Retinal pigment epithelial cell (primary cell): ENCODE results near the gene SH3YL1.

Experiments used
- DNase-seq: peaks from one replicate; pipeline ENCODE4 v3.0.0-alpha.2; 2010; ENCODE audit warnings: low read depth
- H3K4me3 ChIP-seq: 2 replicates; pipeline ENCODE4 v1.5.1; 2011; ENCODE audit warnings: mild to moderate bottlenecking, low read length, control low read depth, moderate library complexity
- TF ChIP-seq, protein P1 (sequence below): conservative IDR thresholded peaks from 2 replicates; pipeline ENCODE4 v1.5.1; 2011; ENCODE audit warnings: low read depth, low read length, control low read depth, inconsistent platforms

SH3YL1 gene

DNA sequence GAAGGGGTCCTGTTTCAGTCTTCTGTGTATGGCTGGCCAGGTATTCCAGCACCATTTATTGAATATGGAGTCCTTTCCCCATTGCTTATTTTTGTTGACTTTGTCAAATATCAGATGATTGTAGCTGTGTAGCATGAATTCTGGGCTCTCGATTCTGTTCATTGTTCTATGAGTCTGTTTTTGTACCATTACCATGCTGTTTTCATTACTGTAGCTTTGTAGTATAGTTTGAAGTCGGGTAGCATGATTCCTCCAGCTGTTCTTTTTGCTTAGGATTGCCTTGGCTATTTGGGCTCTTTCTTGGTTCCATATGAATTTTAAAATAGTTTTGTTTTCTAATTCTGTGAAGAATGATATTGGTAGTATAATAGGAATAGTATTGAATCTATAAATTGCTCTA is 6.0 kb downstream of the SH3YL1 start:
- no peak for DNase-seq
- TF ChIP-seq, protein P1, sequence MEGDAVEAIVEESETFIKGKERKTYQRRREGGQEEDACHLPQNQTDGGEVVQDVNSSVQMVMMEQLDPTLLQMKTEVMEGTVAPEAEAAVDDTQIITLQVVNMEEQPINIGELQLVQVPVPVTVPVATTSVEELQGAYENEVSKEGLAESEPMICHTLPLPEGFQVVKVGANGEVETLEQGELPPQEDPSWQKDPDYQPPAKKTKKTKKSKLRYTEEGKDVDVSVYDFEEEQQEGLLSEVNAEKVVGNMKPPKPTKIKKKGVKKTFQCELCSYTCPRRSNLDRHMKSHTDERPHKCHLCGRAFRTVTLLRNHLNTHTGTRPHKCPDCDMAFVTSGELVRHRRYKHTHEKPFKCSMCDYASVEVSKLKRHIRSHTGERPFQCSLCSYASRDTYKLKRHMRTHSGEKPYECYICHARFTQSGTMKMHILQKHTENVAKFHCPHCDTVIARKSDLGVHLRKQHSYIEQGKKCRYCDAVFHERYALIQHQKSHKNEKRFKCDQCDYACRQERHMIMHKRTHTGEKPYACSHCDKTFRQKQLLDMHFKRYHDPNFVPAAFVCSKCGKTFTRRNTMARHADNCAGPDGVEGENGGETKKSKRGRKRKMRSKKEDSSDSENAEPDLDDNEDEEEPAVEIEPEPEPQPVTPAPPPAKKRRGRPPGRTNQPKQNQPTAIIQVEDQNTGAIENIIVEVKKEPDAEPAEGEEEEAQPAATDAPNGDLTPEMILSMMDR = no peak
- H3K4me3 ChIP-seq = no peak overlapping the region

DNA sequence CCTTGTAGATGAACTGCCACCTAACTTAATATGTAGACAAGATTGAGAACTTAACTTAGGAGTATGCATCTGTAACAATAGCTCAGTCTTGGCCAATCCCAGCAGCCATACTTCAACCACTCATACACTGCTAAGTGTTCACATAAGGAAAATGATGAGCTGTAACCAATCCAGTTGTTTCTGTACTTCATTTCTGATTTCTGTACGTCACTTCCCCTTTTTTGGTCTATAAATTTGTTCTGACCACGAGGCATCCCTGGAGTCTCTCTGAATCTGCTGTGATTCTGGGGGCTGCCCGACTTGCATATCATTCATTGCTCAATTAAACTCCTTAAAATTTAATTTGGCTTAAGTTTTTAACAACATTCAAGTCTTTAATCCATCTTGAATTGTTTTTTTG is 6.4 kb downstream of the SH3YL1 start:
- DNase-seq = no peak
- TF ChIP-seq, protein P1 = no peak
- H3K4me3 ChIP-seq = no peak overlapping the region

DNA sequence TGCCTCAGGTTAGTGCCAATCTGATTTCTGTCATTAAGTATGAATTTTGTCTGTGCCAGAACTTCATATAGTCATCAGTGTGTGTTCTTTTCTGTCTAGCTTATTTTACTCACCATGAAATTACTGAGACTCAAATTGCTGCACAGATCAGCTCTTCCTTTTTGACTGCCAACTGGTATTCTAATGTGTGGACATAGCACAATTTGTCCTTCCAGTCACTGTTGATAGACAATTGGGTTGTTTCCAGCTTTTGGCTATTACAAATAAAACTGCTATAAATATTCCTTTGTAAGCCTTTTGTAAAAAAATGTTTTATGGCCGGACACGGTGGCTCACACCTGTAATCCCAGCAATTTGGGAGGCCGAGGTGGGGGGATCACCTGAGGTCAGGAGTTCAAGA is 7.7 kb downstream of the SH3YL1 start:
- no peak overlapping the region for H3K4me3 ChIP-seq
- DNase-seq = no peak
- TF ChIP-seq, protein P1 = no peak

DNA sequence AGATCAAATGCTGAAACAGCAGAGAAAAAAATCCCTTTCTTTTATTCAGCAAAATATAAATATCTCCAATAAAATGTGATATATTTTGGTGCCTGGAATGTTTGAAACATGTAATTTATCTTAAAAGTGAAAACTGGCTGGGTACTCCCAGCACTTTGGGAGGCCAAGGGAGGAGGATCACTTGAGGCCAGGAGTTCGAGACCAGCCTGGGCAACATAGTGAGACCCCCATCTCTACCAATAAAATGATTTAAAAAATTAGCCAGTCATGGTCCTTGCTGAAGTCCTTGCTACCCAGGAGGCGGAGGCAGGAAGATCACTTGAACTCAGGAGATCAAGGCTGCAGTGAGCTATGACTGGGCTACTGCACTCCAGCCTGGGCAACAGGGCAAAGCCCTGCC is 8.6 kb downstream of the SH3YL1 start:
- no peak overlapping the region for H3K4me3 ChIP-seq
- DNase-seq = no peak
- TF ChIP-seq, protein P1 = no peak

DNA sequence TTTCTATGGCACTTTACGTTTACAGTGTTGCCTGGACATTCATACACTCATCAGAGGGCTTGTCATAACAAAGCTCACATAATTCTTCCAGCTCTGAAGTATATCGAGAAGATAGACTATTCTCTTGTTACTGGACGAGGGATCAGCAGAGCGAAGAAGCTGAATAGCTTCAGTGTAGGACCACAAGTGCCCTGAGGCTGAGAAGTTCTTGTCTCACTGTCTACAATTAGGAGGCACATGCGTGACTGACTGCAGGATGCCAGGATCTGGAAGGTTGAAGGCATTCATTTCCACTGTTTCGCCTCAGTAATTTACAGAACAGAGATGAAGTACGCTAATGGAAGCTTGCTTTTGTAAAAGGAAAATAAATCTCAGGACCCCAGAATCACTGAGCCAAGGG is 9.6 kb downstream of the SH3YL1 start:
- DNase-seq = no peak
- TF ChIP-seq, protein P1 = no peak

DNA sequence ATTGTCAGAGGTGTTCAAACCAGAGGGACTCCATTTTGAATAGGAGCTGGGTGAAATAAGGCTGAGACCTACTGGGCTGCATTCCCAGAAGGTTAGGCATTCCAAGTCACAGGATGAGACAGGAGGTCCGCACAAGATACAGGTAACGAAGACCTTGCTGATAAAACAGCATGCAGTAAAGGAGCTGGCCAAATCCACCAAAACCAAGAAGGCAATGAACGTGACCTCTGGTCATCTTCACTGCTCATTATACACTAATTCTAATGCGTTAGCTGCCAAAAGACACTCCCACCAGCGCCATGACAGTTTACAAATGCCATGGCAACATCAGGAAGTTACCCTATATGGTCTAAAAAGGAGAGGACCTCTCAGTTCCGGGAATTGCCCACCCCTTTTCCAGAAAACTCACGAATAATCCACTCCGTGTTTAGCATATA is 10.6 kb downstream of the SH3YL1 start:
- TF ChIP-seq, protein P1 = no peak
- no peak overlapping the region for H3K4me3 ChIP-seq
- DNase-seq = no peak

More for the DNA sequence above, 9.6 kb downstream of the SH3YL1 start:
- H3K4me3 ChIP-seq = no peak overlapping the region

DNA sequence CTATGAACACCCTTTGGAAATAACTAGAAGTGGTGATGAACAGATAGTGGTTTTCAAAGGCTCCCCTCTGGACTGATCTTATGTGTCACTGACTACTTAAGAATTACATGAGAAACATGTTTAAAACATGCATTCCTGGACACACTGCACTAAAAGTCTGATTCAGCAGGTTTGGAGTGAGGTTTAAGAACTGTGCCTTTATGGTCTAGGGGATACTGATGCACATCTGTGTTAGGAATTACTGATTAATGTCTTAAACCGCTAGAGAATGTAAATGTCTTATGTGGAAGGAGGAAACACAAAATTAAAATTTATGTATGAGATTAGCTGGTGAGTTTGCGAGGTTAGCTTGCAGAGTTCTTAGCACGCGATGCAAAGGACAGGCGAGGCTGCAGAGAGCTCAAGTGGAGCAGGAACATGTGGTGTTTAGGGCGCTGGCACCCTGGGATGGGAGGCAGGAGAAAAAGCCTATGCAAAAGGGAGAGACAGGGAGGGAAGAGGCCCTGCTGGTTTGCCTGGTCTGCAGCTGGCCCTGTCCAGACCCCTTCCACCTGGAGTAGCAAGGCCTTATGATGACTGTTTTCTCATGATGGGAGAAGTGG is 11.7 kb downstream of the SH3YL1 start:
- TF ChIP-seq, protein P1 = no peak
- DNase-seq = no peak
- H3K4me3 ChIP-seq = no peak overlapping the region
